ENCODE measurements around the gene GAGE12J. TPM values are rescaled to one million over a fixed set of nuclear protein-coding genes. Genes with fewer than 3 reads are reported as not detected.
A peak's percentile ranks its signal among the peaks of the same experiment; 100 is the strongest.
"Not testable (repeated sequence)": the region's sequence is repeated elsewhere in the genome, so short reads cannot be mapped to it uniquely, and the experiment has no call there.

Gene GAGE12J
- not detected for total RNA-seq

GRCh38 chrX:49321737-49322136, at the start of gene GAGE12J:
GAGE12J (plus strand) TSS chrX:49322037; CDS start chrX:49323194, 1,157 bp downstream.
- intact Hi-C loops (cut with DNase I); DNase-seq (ENCODE audit: low spot score); ATAC-seq: not testable (repeated sequence)

DNA sequence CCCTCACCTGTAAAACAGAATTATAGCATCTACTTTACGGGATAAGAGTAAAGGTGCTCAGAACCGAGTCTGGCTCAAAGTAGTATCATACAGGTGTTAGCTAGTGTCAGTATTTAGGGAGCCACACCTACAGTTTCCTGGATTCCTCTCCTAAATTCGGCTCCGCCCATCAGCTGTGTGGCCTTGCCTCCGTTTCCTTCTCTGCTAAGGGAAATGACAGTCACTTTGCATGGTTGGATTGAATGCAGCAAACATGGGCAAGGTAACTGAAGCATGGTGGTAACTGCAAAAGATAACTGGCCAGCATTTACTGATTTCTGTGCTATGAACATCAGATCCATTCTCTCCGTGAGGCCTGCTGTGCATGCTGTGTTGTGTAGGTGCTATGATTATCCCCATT, 49.4 kb upstream of the GAGE12J start:
- DNase-seq (ENCODE audit: low spot score): no peak
- intact Hi-C loops (cut with DNase I): no loop called here
- no peak for ATAC-seq

- ATAC-seq (no peak), DNase-seq (ENCODE audit: low spot score) (no peak)
- intact Hi-C loops (cut with DNase I): no loop called here
Observed at GRCh38 chrX:49273181-49273727, 48.6 kb upstream of the GAGE12J start.

DNA sequence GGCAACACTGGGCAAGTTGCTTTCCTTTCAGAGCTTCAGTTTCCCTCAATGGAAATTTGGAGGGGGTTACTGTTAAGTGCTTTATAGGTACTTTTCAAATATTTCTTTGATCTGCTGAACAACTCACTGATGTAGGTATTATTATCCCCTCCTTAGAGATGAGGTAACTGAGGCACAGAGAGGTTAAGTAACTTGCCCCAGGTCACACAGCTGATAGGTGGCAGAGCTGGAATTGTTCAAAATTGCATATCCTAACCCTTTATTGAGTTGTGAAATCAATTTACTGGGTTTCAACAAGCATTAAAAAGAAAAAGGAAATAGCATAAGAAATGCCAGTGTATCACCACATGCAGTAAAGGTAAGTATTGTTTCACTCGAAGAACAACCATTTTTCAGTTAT, 45.6 kb upstream of the GAGE12J start:
- intact Hi-C loops (cut with DNase I): no loop called here
- DNase-seq (ENCODE audit: low spot score): no peak
- ATAC-seq: no peak

- DNase-seq (ENCODE audit: low spot score): peak; percentile 32
- intact Hi-C loops (cut with DNase I): no loop called here
- ATAC-seq: no peak
Observed at GRCh38 chrX:49276671-49277534, 44.9 kb upstream of the GAGE12J start.

- ATAC-seq (no peak), DNase-seq (ENCODE audit: low spot score) (no peak)
- intact Hi-C loops (cut with DNase I): no loop called here
Observed at GRCh38 chrX:49277535-49277830, 44.4 kb upstream of the GAGE12J start.

DNA sequence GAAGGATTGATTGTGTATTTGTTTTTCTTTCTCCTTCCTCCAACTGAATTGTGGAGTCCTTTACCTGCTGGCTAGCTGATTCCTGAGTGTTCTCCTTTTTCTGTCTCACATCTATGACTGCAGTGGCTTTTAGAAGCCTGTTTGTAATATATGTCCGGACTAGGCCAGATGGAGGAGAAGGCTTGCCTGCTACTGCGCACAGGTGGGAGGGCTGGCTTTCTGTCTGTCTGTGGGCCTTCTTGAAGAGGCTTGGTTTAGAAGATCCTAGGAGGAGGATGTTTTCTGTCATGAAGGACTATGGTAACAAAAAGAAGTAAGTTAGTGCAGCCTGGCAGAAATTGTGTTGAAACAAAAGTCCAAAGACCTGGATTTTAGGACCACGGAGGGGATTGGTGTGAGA, 43.8 kb upstream of the GAGE12J start:
- intact Hi-C loops (cut with DNase I): no loop called here
- DNase-seq (ENCODE audit: low spot score) (no peak), ATAC-seq (no peak)

DNA sequence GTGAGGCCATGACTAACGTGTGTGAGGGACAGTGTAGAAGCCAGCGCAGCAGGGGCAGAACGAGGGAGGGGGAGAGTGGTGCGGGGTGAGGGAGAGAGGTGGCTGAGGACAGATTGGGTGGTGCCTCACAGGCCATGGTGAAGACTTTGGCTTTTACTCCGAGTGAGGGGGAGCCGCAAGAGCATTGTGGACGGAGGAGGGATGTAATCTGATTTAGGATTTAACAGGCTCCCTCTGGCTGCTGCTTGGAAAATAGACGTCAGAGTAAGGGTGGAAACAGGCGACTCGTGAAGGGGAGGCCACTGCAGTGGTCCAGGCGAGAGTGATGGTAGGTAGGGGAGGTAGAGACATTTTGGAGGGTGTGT, 39.2 kb upstream of the GAGE12J start:
- DNase-seq (ENCODE audit: low spot score) (peak; percentile 53), ATAC-seq (peak; percentile 86)
- intact Hi-C loops (cut with DNase I): no loop called here

DNA sequence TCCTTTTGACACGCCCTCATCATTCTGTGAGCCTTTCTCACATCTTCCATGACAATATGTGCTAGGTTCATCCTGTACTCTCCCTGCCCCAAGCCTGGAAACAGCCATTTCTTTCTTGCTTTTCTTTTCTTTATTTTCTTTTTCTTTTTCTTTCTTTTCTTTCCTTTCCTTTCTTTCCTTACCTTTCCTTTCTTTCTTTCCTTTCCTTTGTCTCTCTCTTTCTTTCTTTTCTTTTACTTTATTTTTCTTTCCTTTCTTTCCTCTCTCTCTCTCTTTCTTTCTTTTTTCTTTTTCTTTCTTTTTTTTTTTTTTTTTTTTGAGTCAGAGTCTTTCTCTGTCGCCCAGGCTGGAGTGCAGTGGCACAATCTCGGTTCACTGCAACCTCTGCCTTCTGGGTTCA, 37.6 kb upstream of the GAGE12J start:
- intact Hi-C loops (cut with DNase I): no loop called here

GRCh38 chrX:49286136-49286535, 35.7 kb upstream of the GAGE12J start:
- intact Hi-C loops (cut with DNase I): no loop called here
- DNase-seq (ENCODE audit: low spot score): no peak
- ATAC-seq: no peak

More for the DNA sequence above, 37.6 kb upstream of the GAGE12J start:
- DNase-seq (ENCODE audit: low spot score) (no peak), ATAC-seq (no peak)

DNA sequence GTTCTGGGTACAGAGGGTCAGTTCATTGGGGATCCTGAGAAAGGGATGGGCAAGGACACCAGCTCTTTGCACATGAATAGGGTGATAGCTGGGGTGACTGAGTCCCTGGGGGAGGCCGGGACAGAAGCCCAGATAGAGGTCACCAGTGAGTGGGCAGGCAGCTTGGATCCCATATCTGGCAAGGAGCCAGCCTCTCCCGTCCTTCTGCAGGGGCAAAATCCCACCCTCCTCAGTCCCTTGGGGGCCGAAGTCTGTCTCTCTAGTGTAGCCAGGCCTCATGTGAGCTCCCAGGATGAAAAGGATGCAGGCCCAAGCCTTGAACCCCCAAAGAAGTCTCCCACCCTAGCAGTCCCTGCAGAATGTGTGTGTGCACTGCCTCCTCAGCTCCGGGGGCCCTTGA, 35.3 kb upstream of the GAGE12J start:
- no peak for ATAC-seq
- DNase-seq (ENCODE audit: low spot score): no peak
- intact Hi-C loops (cut with DNase I): no loop called here

- ATAC-seq (no peak), DNase-seq (ENCODE audit: low spot score) (no peak)
- intact Hi-C loops (cut with DNase I): no loop called here
Observed at GRCh38 chrX:49287665-49288064, 34.2 kb upstream of the GAGE12J start.

DNA sequence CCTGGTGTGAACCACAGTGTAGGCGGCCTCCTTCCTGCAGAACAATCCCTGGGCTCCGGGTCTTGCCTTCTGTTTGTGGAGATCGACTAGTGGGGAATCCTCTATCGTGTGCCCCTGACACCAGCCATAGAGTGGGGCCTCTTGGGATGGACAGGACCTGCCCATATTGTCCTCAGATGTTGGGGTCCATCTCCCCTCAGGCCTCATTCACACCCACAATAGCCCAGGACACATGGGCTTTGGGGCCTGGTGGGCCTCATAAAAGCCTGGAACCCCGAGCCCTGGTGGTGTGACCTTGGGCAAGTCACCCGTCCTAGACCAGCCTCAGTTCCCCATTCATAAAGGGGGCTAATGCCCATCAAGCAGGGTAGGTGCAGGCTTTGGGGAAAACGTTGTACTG, 31.6 kb upstream of the GAGE12J start:
- ATAC-seq (no peak), DNase-seq (ENCODE audit: low spot score) (no peak)
- intact Hi-C loops (cut with DNase I): no loop called here

- DNase-seq (ENCODE audit: low spot score) (peak; percentile 70), ATAC-seq (peak; percentile 62)
- intact Hi-C loops (cut with DNase I): no loop called here
Observed at GRCh38 chrX:49291615-49292337, 30.1 kb upstream of the GAGE12J start.

GRCh38 chrX:49292400-49293362, 29.2 kb upstream of the GAGE12J start:
- intact Hi-C loops (cut with DNase I): no loop called here
- ATAC-seq: no peak
- no peak for DNase-seq (ENCODE audit: low spot score)

DNA sequence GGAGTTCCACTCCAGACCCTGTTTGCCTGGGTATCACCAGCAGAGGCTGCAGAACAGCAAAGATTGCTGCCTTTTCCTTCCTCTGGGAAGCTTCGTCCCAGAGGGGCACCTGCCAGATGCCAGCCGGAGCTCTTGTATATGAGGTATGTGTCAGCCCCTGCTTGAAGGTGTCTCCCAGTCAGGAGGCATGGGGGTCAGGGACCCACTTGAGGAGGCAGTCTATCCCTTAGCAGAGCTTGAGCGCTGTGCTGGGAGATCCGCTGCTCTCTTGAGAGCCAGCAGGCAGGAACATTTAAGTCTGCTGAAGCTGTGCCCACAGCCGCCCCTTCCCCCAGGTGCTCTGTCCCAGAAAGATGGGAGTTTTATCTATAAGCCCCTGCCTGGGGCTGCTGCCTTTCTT, 22.5 kb upstream of the GAGE12J start:
- intact Hi-C loops (cut with DNase I); ATAC-seq; DNase-seq (ENCODE audit: low spot score): not testable (repeated sequence)

DNA sequence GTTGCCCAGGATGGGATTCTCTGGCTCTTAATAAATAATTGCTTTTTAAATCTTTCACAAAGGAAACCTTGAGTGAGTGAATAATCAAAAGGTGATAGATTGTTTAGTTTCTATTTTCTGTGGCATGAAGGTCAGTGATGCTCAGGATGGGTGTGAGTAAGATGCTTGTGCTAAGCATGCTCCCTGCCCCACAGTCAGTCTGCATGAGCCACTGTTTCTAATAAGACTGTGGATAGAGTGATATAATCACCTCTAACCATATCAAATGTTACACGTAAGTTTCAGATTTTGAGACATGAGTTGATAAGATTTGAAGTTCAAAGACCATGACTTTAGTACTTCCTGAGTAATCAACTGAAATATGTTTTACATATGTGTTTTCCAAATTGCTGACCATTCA, 21.1 kb upstream of the GAGE12J start:
- ATAC-seq (no peak), DNase-seq (ENCODE audit: low spot score) (no peak)
- intact Hi-C loops (cut with DNase I): no loop called here

- intact Hi-C loops (cut with DNase I): no loop called here
- DNase-seq (ENCODE audit: low spot score) (no peak), ATAC-seq (no peak)
Observed at GRCh38 chrX:49303346-49303745, 18.5 kb upstream of the GAGE12J start, which contains the start of gene GAGE10. GAGE10 (plus strand) TSS chrX:49303646; CDS start chrX:49304860, 1,214 bp downstream.

DNA sequence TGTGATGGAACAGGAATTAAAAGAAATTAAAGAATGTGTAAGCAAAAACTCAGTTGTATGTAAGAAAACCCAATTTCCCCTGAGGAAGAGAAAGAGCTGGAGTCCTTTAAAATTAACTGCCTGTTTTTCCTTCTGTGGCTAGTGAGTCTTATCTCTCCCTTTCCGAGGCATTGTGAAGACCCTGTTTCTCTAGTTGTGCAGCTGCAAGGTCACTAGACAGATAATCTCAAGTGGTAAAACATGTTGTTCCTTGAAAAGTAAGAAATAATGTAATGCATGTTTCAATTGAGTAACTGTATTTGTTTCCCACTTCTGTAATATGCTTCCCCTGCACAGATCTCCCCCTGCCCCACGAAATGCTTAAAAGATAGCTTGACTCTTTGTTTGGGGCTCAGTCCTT, 14.1 kb upstream of the GAGE12J start:
- DNase-seq (ENCODE audit: low spot score); intact Hi-C loops (cut with DNase I); ATAC-seq: not testable (repeated sequence)
